HG02840 (cell line): ENCODE data around the gene HERPUD1.
"Not testable (repeated sequence)": the region's sequence is repeated elsewhere in the genome, so short reads cannot be mapped to it uniquely, and the experiment has no call there.

Source experiments
- ATAC-seq: cut with Tn5 transposase; IDR thresholded peaks from one replicate; pipeline ENCODE4 v1.9.1; 2021; ENCODE audit warnings: mild to moderate bottlenecking, moderate library complexity, moderate number of reproducible peaks; ENCODE audit not compliant: unreplicated experiment, low FRiP score

HERPUD1 gene

DNA sequence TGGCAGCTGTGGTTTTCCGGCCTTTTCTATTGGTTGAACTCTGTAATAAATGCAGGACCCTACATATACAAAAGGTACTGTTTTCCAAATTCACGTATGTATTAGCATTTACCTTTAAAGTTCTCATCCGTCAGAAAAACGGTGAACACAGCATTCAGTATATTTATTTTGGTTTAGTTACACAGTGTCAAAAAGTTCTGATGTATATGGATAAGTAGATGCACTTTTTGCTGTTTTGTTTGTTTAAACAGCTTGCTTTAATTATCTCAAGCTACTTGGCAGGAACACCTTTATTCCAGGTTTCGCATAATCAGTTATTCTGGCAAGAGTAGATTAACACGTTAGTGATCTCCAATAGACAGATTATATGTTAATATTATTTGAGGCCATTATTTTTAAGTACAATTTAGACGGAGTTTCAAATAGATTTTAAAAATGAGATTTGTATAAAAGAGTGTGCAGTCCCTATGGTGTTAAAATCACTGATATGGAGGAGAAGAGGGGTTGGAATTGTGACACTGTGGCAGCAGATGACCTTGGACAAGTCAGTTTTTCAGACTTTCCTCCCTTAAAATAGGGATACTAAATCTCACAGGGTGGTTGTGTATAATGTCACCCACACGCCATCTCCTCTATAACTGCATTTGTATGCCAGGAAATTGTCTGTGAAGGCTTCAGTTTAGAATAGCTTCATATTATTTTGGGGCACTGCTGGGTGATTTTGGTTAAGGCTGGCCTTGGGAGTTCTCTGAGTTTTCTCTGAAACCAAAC, 2.1 kb downstream of the HERPUD1 start:
- no peak for ATAC-seq

DNA sequence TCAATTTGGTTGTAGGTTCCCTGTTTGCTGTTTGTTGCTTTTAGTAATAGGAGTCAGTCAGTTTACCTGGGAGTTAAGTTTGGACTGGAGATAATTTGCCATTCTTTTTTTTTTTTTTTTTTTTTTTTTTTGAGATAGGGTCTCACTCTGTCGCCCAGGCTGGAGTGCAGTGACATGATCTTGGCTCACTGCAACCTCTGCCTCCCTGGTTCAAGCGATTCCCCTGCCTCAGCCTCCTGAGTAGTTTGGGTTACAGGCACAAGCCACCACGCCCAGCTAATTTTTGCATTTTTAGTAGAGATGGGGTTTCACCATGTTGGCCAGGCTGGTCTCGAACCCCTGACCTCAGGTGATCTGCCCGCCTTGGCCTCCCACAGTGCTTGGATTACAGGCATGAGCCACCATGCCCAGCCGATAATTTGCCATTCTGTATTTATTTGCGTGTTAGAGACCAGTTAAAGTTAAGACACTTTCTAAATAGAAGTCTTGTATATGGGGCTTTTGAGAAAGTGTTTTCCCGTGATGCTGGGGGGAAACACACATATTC, 2.7 kb downstream of the HERPUD1 start:
- not testable (repeated sequence) for ATAC-seq

- ATAC-seq = no peak
Observed at GRCh38 chr16:56935201-56935600, 3.3 kb downstream of the HERPUD1 start.

DNA sequence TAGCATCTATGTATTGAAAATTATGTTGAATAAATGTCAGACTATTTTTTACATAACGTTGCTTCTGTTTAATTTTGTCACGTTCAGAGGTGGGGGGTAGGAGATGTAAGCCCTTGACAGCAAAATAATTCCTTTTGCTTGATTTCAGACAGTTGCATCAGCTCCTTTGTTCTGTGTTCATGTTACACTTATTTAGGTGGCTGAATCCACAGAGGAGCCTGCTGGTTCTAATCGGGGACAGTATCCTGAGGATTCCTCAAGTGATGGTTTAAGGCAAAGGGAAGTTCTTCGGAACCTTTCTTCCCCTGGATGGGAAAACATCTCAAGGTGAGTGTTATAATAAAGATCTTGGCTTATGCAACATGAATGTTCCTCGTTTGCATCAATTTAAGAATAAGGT, 4.5 kb downstream of the HERPUD1 start:
- ATAC-seq = no peak

GRCh38 chr16:56936950-56937349, 5.0 kb downstream of the HERPUD1 start:
- no peak for ATAC-seq

GRCh38 chr16:56938664-56939513, 6.9 kb downstream of the HERPUD1 start:
- ATAC-seq = no peak

DNA sequence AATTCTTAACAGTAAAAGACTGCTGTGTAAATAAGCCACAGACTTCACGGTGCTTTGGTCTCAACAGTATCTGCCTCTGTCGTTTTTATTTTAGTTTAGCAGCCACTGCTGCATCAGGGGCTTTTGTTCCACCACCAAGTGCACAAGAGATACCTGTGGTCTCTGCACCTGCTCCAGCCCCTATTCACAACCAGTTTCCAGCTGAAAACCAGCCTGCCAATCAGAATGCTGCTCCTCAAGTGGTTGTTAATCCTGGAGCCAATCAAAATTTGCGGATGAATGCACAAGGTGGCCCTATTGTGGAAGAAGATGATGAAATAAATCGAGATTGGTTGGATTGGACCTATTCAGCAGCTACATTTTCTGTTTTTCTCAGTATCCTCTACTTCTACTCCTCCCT, 7.9 kb downstream of the HERPUD1 start:
- no peak for ATAC-seq

- ATAC-seq = no peak
Observed at GRCh38 chr16:56941092-56941491, 9.2 kb downstream of the HERPUD1 start.

DNA sequence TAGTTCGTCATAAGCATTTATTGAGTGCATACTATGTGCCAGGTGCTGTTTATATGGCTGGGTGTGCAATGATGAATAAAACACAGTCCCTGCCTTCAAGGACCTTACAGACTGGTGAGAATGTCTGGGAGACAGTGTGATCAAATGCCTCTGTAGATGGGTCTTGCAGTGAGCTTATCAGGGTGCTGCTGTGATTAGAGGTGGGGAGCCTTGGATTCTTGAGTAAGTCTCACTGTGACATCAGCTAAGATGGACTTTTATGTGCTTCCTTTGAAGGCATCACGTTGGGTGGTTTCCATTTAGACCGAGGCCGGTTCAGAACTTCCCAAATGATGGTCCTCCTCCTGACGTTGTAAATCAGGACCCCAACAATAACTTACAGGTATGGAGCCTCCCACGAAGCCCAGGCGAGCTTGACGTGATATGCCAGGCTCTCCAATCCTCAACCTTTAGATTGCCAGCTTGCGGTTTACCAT, 10.0 kb downstream of the HERPUD1 start:
- ATAC-seq = no peak

DNA sequence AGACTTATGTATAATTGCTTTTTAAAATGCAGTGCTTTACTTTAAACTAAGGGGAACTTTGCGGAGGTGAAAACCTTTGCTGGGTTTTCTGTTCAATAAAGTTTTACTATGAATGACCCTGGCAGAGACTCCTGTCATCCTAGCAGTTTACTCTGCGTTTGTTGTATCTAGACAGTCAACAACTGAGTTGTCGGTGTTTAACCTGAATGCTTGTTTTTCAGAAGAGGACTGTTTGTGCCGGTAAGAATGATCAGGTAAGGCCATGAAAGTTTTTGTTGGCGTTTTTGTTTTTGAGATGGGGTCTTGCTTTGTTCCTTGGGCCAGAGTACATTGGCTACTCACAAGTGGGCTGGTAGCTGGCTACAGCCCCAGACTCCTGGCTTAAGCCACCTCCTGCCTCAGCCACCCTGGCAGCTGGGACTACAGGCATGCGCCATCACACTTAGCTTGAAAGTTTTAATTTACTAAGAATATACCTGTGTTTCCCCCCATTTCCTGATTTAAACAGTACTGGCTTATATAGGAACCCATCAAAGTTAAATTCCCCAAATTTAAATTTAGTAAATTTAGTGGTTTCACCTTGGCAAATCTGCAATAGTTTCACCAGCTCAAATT, 11.9 kb downstream of the HERPUD1 start:
- no peak for ATAC-seq

DNA sequence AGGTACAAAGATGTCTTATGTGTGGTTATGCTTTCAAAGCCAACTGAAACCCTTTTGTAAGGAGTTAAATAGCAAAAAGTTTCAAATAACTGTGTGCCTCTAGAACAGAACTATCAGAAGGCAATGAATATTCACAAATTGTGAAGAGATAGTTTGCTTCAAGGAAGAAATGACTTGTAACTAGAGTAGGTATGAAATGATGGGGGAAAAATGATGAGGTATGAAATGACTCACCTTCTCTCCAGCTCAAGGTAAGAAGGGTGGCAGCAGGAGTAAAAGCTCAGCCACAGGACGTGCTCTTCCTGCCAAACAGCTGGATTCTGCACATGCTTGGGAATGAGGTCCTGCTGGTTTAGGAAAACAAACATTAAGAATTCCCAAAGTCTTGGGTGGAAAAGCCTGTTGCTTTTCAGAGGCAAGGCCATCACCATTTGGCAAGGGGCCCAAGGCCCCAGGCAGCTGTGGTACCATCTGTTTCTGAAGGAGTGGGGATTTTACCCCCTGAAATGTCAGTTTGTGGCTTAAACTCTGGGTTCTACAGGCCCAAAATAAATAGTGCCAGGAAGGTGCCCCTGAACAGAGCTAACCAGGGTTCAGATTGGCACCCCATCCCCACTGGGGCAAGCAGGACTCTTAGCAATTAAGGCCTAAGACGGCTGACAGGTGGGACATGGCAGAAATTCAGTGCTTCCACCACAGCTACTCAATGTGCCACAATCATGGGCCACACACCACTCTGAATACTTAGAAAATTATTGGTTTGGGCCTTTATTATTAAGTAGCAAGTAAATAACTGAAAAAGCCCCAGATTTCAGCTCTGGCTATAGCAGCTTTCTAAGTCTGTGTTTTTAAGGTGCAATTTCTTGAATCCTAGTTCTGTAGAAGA, 13.3 kb downstream of the HERPUD1 start:
- ATAC-seq = peak; percentile 39

DNA sequence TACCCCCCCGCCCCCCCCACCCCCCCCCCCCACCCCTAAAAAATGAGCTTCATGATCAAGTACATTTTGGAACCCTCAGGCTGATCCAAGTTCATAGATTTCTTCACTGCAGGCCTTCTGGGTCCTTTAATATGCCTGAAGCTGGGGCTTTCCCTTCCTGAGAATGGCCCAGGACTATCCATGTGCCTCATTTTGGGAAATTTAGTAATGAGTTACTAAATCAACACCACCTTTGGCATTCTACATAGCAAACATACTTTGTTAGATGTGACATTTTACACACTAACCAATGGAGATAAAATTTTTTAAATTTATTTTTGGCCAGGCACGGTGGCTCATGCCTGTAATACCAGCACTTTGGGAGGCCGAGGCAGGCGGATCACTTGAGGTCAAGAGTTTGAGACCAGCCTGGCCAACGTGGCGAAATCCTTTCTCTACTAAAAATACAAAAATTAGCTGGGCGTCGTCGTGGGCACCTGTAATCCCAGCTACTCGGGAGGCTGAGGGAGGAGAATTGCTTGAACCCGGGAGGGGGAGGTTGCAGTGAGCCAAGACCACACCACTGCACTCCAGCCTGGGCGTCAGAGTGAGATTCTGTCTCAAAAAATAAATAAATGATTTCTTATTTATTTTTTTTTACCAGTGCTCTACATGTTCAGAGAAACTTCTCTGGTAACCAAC, 14.0 kb downstream of the HERPUD1 start:
- ATAC-seq = no peak

DNA sequence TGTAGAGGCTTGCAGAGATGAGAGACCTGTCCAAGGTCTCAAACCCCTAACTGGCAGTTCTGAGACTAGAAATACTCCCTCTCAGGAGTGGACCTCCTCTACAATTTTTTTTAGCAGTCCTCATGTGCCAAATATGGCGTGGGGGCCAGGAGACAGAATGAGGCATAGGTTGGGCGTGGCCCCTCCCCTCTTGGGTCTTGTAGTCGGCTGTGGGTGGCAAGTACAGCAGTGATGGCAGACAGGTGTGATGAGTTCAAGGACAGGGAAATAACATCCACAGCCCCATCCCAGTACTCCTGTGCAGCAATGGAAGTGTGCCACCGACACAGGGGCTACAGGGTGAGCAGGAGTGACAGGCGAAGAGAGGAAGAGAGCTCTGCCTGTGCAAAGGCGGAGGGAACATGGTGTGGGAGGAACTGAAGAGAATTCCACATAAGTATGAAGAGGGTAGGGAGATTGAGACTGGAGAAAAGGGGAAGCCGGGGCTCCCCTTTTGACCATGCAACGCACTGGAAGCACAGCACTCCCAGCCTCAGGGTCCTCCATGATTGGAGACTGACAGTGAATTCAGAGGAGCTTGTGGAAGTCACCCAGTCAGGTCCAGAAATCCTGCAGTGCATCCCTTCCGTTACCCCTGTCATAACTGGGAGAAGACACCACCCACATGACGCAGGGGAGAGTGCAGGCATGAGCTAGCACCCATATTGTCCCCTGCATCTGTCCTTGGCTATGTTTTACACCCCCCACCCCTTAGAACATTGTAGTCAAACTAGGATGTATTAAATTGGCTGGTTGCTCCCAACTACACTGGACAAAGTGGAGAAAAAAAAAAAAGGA, 15.0 kb downstream of the HERPUD1 start:
- no peak for ATAC-seq

- ATAC-seq = no peak
Observed at GRCh38 chr16:56947604-56947995, 15.7 kb downstream of the HERPUD1 start.

- no peak for ATAC-seq
Observed at GRCh38 chr16:56948234-56948633, 16.3 kb downstream of the HERPUD1 start.

- ATAC-seq = no peak
Observed at GRCh38 chr16:56950051-56950450, 18.1 kb downstream of the HERPUD1 start.

DNA sequence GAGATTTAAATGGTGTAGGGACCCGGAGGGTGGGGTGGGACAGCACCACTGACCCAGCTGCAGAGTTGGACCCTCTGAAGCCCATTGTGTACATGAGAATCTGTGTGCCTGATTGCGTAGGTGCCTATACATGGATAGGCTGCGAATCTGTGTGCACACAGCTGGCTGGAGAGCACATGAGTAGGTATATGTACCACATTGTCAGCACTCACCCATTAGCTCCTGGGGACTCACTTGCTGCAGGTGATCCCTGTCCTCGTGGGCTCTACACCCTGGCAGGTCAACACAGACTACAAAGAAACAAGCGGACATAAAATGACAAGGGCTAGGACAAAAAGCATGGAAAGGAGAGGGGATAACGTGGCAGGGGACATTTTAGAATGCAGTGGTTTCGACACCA, 18.5 kb downstream of the HERPUD1 start:
- ATAC-seq = no peak
